ENCODE measurements around the gene AK8. TPM values are rescaled to one million over a fixed set of nuclear protein-coding genes. Genes with fewer than 3 reads are reported as not detected.

The AK8 gene
- total RNA-seq, 1 donor from 2014 or later, result 0.93 TPM

- Mint-ChIP-seq H3K9me3 (no peaks in the 10 kb centered on the region), H3K4me3 (no peak overlapping the region), H3K27ac (no peak overlapping the region), H3K27me3 (no peaks in the 10 kb centered on the region), H3K36me3 (ENCODE audit: low read depth) (peaks cover 79% of the 10 kb centered on the region), H3K4me1 (peaks cover 5% of the 10 kb centered on the region)
- no peak for ATAC-seq (ENCODE audit: low read depth)
- intact Hi-C loops (cut with micrococcal nuclease), result no loop called here
- ChIA-PET POLR2A (no interaction called here), CTCF (no interaction called here)
- DNase-seq, result no peak
- no peak for TF ChIP-seq CTCF (IDR thresholded peaks at IDR 0.05)
Measured at GRCh38 chr9:132896906-132897305, 18.8 kb upstream of the AK8 start.

- Mint-ChIP-seq H3K27me3 (no peaks in the 10 kb centered on the region), H3K4me3 (no peak overlapping the region), H3K36me3 (ENCODE audit: low read depth) (peaks cover 75% of the 10 kb centered on the region), H3K4me1 (peaks cover 2% of the 10 kb centered on the region), H3K27ac (no peak overlapping the region), H3K9me3 (no peaks in the 10 kb centered on the region)
- ChIA-PET POLR2A (no interaction called here), CTCF (no interaction called here)
- ATAC-seq (ENCODE audit: low read depth) (no peak), DNase-seq (no peak)
- TF ChIP-seq CTCF (IDR thresholded peaks at IDR 0.05), result no peak
- intact Hi-C loops (cut with micrococcal nuclease), result no loop called here
Measured at GRCh38 chr9:132896264-132896663, 18.2 kb upstream of the AK8 start.

- Mint-ChIP-seq H3K4me3 (no peak overlapping the region), H3K27ac (no peak overlapping the region), H3K4me1 (peaks cover 4% of the 10 kb centered on the region), H3K9me3 (no peaks in the 10 kb centered on the region), H3K36me3 (ENCODE audit: low read depth) (peaks cover 64% of the 10 kb centered on the region), H3K27me3 (no peaks in the 10 kb centered on the region)
- ATAC-seq (ENCODE audit: low read depth) (no peak), DNase-seq (no peak)
- ChIA-PET CTCF (interaction anchor here (1.0 to 1.2 kb wide), 2 partner anchors 10 to 46 kb away, joined by 3 to 4 read pairs; no protein-coding TSS in a partner anchor), POLR2A (interaction anchor here (0.7 kb wide), 1 partner anchor 1039 kb away, joined by 14 read pairs; no protein-coding TSS in a partner anchor)
- intact Hi-C loops (cut with micrococcal nuclease), result no loop called here
- no peak for TF ChIP-seq CTCF (IDR thresholded peaks at IDR 0.05)
Measured at GRCh38 chr9:132894862-132895835, 17.1 kb upstream of the AK8 start.

GRCh38 chr9:132894346-132894745 is 16.3 kb upstream of the AK8 start:
- Mint-ChIP-seq H3K4me1 (peaks cover 10% of the 10 kb centered on the region), H3K9me3 (no peaks in the 10 kb centered on the region), H3K36me3 (ENCODE audit: low read depth) (peaks cover 56% of the 10 kb centered on the region), H3K4me3 (no peak overlapping the region), H3K27me3 (no peaks in the 10 kb centered on the region), H3K27ac (no peak overlapping the region)
- ATAC-seq (ENCODE audit: low read depth), result no peak
- DNase-seq, result no peak
- CTCF ChIA-PET, result interaction anchor here (1.0 to 1.2 kb wide), 2 partner anchors 11 to 46 kb away, joined by 3 to 4 read pairs; no protein-coding TSS in a partner anchor
- intact Hi-C loops (cut with micrococcal nuclease), result no loop called here
- TF ChIP-seq CTCF (IDR thresholded peaks at IDR 0.05), result no peak
- POLR2A ChIA-PET, result interaction anchor here (0.7 kb wide), 1 partner anchor 1038 kb away, joined by 14 read pairs; no protein-coding TSS in a partner anchor

GRCh38 chr9:132892400-132892799 is 14.3 kb upstream of the AK8 start:
- Mint-ChIP-seq H3K27ac (no peak overlapping the region), H3K27me3 (no peaks in the 10 kb centered on the region), H3K4me3 (no peak overlapping the region), H3K36me3 (ENCODE audit: low read depth) (peaks cover 38% of the 10 kb centered on the region), H3K9me3 (no peaks in the 10 kb centered on the region), H3K4me1 (peaks cover 30% of the 10 kb centered on the region)
- ChIA-PET POLR2A (no interaction called here), CTCF (interaction anchor here (1.6 kb wide), 1 partner anchor 10 kb away, joined by 6 read pairs; no protein-coding TSS in a partner anchor)
- TF ChIP-seq CTCF (IDR thresholded peaks at IDR 0.05), result no peak
- intact Hi-C loops (cut with micrococcal nuclease), result no loop called here
- ATAC-seq (ENCODE audit: low read depth) (no peak), DNase-seq (no peak)

Data from activated B cell treated with CpG ODN at 0.5 μM for 24 hours (primary cell).